ENCODE data around the gene PDE6H. TPM values are rescaled to one million over a fixed set of nuclear protein-coding genes. Genes with fewer than 3 reads are reported as not detected.

The PDE6H gene
- total RNA-seq, 1 experiment from 2014 or later: not detected

- Histone ChIP-seq H3K36me3 (ENCODE audit: insufficient read depth, low read length, poor library complexity, severe bottlenecking) (no peaks in the 10 kb centered on the region), H3K27ac (ENCODE audit: low read depth, low read length, poor library complexity, severe bottlenecking) (no peak overlapping the region), H3K27me3 (replicated peaks; ENCODE audit: insufficient read depth, low read depth, low read length, poor library complexity) (no peaks in the 10 kb centered on the region), H3K4me3 (ENCODE audit: low read depth, low read length, poor library complexity, severe bottlenecking) (no peak overlapping the region), H3K4me1 (ENCODE audit: insufficient read depth, low read length, poor library complexity, severe bottlenecking) (peaks cover 23% of the 10 kb centered on the region), H3K9me3 (ENCODE audit: low read depth, low read length, poor library complexity, severe bottlenecking) (no peaks in the 10 kb centered on the region)
- DNase-seq (ENCODE audit: low spot score): no peak
- no peak for TF ChIP-seq EZH2 (IDR thresholded peaks at IDR 0.05; ENCODE audit: borderline replicate concordance, low read depth, low read length, poor library complexity, severe bottlenecking)
- TF ChIP-seq, protein P1, sequence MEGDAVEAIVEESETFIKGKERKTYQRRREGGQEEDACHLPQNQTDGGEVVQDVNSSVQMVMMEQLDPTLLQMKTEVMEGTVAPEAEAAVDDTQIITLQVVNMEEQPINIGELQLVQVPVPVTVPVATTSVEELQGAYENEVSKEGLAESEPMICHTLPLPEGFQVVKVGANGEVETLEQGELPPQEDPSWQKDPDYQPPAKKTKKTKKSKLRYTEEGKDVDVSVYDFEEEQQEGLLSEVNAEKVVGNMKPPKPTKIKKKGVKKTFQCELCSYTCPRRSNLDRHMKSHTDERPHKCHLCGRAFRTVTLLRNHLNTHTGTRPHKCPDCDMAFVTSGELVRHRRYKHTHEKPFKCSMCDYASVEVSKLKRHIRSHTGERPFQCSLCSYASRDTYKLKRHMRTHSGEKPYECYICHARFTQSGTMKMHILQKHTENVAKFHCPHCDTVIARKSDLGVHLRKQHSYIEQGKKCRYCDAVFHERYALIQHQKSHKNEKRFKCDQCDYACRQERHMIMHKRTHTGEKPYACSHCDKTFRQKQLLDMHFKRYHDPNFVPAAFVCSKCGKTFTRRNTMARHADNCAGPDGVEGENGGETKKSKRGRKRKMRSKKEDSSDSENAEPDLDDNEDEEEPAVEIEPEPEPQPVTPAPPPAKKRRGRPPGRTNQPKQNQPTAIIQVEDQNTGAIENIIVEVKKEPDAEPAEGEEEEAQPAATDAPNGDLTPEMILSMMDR (conservative IDR thresholded peaks at IDR 0.05; ENCODE audit: low read depth, low read length): no peak
- ChIA-PET POLR2A (ENCODE audit: low non-redundant PET) (no interaction called here), CTCF (no interaction called here)
- intact Hi-C loops (cut with micrococcal nuclease; ENCODE audit: unreplicated experiment): no loop called here
- BruUV-seq (replicated peaks): no TSS peak
Observed at GRCh38 chr12:14931359-14931758, 41.5 kb upstream of the PDE6H start.

DNA sequence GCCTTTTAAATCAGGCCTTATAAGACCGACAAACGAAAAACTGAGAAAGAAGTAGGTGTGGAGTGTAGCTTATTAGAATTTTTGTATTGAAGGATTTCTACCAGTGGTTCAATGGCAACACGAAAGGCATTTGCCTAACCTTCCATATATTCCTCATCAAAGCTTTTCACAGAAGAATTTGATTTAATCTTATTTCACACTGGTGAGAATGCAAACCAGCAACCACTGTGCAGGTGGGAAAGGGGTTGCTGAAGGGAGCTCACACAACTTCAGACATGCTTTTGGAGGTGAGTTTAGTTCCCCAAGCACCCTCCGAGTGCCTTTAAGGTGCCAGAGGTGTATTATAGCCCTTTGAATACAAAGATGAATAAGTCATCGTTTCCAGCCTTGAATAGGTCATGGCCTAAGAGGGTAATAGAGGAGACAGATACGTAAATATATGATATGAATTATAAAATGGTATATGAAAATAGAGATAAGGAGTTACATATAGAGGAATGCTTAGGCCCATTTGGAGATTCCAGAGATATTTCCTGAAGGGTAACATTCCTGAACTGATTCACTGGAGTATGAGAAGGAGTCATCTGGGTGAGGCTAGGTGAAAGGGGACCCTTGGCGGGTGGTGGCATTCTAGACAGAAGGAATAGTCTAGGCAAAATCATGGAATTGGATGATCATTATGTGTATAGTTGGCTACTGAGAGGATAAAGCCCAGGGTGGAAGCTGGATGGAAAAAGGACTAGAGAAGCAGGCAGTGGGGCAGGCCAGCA, 40.9 kb upstream of the PDE6H start:
- ChIA-PET POLR2A (ENCODE audit: low non-redundant PET) (no interaction called here), CTCF (no interaction called here)
- intact Hi-C loops (cut with micrococcal nuclease; ENCODE audit: unreplicated experiment): no loop called here

DNA sequence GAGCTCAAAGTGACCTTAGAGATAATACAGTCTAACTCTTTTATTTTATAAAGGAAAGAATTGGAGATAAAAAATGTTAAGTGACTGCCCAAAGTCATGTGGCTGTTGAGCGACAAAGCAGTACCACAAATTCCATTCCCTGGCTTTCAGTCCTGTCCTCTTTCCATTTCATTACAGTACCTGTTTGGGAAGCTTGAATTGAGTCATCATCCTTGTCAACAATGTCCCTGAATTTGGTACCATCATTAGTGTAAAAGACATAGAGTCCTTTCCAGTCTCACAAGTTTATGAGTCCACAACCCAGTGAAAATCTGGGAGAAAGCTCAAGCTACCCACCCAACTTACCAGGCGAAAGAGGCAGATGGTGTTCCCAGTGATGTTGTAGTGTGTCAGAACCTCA, 38.3 kb upstream of the PDE6H start:
- Histone ChIP-seq H3K4me1 (ENCODE audit: insufficient read depth, low read length, poor library complexity, severe bottlenecking) (peaks cover under 1% of the 10 kb centered on the region), H3K27ac (ENCODE audit: low read depth, low read length, poor library complexity, severe bottlenecking) (no peak overlapping the region), H3K4me3 (ENCODE audit: low read depth, low read length, poor library complexity, severe bottlenecking) (no peak overlapping the region), H3K27me3 (replicated peaks; ENCODE audit: insufficient read depth, low read depth, low read length, poor library complexity) (no peaks in the 10 kb centered on the region), H3K36me3 (ENCODE audit: insufficient read depth, low read length, poor library complexity, severe bottlenecking) (no peaks in the 10 kb centered on the region), H3K9me3 (ENCODE audit: low read depth, low read length, poor library complexity, severe bottlenecking) (no peaks in the 10 kb centered on the region)
- intact Hi-C loops (cut with micrococcal nuclease; ENCODE audit: unreplicated experiment): no loop called here
- TF ChIP-seq, protein P1 (conservative IDR thresholded peaks at IDR 0.05; ENCODE audit: low read depth, low read length): no peak
- TF ChIP-seq EZH2 (IDR thresholded peaks at IDR 0.05; ENCODE audit: borderline replicate concordance, low read depth, low read length, poor library complexity, severe bottlenecking): no peak
- CTCF ChIA-PET: no interaction called here
- POLR2A ChIA-PET (ENCODE audit: low non-redundant PET): no interaction called here
- no TSS peak for BruUV-seq (replicated peaks)
- DNase-seq (ENCODE audit: low spot score): no peak

More for the DNA sequence above, 40.9 kb upstream of the PDE6H start:
- Histone ChIP-seq H3K27me3 (replicated peaks; ENCODE audit: insufficient read depth, low read depth, low read length, poor library complexity) (no peaks in the 10 kb centered on the region), H3K4me3 (ENCODE audit: low read depth, low read length, poor library complexity, severe bottlenecking) (no peak overlapping the region), H3K36me3 (ENCODE audit: insufficient read depth, low read length, poor library complexity, severe bottlenecking) (no peaks in the 10 kb centered on the region), H3K4me1 (ENCODE audit: insufficient read depth, low read length, poor library complexity, severe bottlenecking) (peaks cover 17% of the 10 kb centered on the region), H3K9me3 (ENCODE audit: low read depth, low read length, poor library complexity, severe bottlenecking) (no peaks in the 10 kb centered on the region), H3K27ac (ENCODE audit: low read depth, low read length, poor library complexity, severe bottlenecking) (no peak overlapping the region)
- TF ChIP-seq EZH2 (IDR thresholded peaks at IDR 0.05; ENCODE audit: borderline replicate concordance, low read depth, low read length, poor library complexity, severe bottlenecking): no peak
- TF ChIP-seq, protein P1 (conservative IDR thresholded peaks at IDR 0.05; ENCODE audit: low read depth, low read length): no peak
- no peak for DNase-seq (ENCODE audit: low spot score)
- no TSS peak for BruUV-seq (replicated peaks)

Measured in A673 (cell line).